NCI-H510A (cell line): ENCODE measurements around the gene SLC2A4RG.
"Not testable (repeated sequence)": the region's sequence is repeated elsewhere in the genome, so short reads cannot be mapped to it uniquely, and the experiment has no call there.

Experiments used
- DNase-seq: peaks from one replicate; lab custom pipeline; 2025; lab: John Stamatoyannopoulos, UW

Gene SLC2A4RG

GRCh38 chr20:63754008-63754407, 14.4 kb downstream of the SLC2A4RG start:
- DNase-seq = no peak

GRCh38 chr20:63755933-63756647, 16.5 kb downstream of the SLC2A4RG start:
- no peak for DNase-seq

GRCh38 chr20:63756648-63756991, 17.0 kb downstream of the SLC2A4RG start:
- DNase-seq = no peak

DNA sequence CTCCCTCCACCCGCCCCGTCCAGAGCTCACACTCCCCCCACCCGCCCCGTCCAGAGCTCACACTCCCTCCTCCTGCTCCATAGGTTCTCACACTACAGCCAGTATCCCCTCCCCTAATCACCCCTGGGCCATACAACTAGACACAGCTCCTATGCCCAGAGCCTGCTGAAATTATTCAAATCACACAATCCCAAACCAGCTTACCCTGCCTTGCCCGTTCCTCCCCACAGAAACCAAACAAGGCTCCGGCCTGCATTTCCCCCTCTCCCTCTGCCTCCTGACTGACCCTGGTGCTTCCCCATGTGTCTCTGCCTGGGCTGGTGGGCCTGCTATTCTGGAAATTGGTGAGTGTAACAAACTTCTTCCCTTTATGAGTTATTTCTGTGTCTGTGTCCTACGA, 18.6 kb downstream of the SLC2A4RG start:
- DNase-seq = no peak

DNA sequence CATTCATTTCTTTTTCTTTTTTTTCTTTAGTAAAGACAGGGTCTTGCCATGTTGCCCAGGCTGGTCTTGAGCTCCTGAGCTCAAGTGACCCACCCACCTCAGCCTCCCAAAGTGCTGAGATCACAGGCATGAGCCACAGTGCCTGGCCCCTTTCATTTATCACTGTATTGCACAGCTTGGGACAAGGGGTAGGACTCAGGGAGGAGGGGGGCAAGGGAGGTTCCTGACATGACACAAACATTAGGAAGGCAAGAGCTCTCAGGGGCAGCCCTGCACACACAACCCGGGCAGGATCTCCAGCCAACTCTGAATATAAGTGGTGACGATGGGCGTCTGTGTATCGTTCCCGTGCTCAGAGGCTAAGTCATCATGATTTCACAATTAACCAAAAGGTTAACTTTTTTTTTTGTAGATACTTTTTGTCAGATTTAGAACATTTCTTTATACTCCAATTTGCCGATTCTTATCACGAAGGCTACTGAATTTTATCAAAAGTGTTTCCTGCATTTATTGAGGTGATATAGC, 19.9 kb downstream of the SLC2A4RG start:
- no peak for DNase-seq

- no peak for DNase-seq
These were observed 25.7 kb downstream of the SLC2A4RG start for GRCh38 chr20:63765082-63765873.

DNA sequence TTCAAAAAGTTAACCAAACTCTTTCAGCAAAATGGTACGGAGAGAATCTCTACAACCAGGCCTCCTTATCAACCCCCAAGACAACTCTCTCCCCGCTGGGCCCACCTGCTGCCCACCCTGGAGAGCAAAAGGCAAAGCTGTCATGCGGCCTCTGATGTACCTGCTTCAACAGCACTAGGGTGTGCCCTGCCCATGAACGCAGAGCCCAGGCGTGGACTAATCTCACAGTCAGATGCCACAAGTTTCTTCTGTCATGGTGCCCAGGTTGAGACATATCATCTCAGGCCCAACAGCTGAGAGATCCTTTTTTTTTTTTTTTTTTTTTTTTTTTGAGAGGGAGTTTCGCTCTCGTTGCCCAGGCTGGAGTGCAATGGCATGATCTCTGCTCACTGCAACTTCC, 26.3 kb downstream of the SLC2A4RG start:
- DNase-seq = no peak

DNA sequence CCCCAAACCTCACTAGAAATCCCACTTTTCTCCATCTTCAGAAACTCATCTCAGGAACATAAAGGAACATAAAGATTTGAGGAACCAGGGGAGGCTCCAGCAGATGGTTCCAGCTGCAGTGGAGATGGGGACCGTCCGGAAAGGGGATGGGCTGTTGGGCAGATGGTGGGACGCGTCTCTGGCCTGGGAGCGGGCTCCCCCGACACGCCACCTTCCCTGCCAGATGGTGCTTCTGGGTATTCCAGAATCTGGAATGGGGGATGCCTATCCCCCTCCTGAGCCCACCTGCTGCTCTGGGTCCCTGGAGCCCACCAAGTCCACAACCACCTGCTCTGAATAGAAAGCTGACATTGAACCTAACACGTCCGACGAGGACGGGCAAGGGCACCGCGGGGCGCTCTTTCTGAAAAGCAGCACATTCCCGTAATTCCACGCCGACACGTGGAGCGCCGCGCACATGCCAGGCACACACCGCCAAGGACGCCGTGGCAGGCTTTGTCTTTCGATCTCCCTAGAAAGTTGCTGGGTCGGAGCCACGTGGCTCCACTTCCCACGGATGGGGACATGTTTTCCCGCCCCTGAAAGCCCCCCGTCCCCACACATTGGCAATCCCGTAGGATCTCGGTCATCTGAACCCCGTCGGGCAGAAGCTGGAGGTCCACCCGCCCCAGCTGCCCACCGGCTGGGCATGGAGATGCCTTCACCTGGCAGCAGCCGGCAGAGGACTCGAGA, 27.3 kb downstream of the SLC2A4RG start:
- DNase-seq = no peak

- no peak for DNase-seq
These were observed 27.9 kb downstream of the SLC2A4RG start for GRCh38 chr20:63767456-63767855.

- DNase-seq = no peak
These were observed 28.3 kb downstream of the SLC2A4RG start for GRCh38 chr20:63767886-63768285.

GRCh38 chr20:63768591-63769515, 29.3 kb downstream of the SLC2A4RG start:
- no peak for DNase-seq

- no peak for DNase-seq
These were observed 30.4 kb downstream of the SLC2A4RG start for GRCh38 chr20:63769891-63770474.

DNA sequence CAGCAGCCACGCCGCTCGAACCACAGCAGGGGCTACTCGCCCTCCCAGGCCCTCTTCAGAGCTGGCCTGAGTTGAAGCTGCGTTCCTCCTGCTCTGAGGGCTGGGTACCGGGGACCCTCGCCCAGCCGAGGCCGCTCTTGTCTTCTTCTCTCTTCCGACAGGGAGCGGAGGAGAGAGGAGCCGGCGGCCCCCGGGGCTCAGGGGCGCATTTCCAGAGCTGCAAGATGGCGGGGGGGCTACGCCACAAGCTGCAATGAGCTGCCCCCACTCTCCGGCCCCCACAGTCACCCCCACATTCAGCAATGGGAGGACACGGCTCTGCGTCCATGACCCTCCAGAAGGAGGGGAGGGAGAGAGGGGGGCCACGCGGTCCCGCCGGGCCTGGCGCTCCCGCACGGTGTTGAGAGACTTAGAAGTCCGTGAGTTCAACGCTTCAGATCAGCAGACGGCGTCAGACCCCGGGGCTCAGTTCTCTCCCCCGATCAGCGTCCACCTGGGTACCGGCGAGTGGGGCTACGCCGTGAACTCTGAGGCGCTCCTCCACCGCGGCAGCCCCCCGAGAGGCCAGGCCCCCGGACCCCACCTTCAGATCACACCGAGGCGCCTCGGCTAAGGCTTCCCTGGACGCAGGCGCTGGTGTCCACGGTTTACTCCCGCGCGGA, 31.6 kb downstream of the SLC2A4RG start:
- no peak for DNase-seq

DNA sequence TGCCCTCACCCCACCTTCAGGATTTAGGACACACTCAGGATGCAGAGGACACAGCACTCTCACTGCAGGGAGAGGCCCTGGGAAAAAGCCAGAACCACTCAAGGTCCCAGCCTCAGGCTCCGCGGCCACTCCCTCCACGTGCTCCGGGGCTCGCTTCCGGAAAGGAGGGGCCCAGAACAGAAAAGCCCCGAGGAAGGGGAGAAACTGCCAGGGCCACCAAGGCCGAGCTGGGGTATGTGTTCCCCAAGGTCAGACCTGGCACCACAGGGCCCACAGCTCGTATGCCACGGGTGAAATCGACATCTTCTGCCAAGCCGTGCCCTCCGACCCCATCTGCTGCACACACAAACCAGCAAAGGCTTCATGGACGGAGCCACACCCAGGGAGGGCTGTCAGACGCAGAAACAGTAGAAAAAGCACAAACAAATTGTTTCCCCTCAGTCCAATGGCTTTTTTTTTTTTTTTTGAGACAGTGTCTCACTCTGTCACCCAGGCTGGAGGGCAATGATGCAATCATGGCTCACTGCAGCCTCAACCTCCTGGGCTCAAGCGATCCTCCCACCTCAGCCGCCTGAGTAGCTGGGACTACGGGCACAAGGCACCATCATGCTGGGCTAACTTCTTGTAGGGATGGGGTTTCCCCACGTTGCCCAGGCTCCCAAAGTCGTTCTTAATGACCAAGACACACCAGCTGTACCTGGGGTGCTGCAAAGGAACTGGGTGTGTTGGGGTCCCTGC, 33.4 kb downstream of the SLC2A4RG start:
- no peak for DNase-seq

DNA sequence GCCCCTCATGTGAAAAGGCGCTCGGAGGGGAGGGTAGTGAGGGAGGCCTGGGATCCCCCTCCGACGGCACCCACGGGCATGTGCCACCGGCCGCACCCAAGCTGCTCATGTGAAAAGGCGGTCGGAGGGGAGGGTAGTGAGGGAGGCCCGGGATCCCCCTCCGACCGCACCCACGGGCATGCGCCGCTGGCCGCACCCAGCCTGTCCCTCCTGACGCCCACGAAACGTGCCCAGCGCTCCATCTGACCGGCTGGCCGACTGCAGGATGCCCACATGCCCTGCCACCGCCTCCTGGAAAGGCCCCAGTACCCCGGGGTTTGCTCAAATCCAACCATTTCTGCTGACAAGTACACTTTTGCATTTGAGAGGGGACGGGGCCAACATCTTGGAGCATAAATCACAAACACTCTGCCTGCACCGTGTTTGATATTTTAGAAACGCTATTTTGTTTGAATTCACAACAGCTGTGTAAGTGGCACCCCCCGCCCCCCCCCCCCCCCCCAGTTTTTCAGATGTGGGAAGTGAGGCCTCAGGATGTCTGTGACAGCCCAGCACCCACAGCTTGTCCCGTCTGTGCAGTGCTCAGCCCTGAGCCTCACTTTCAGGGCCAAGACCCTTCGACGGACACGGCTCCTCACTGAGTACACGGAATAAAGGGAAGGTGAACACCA, 34.1 kb downstream of the SLC2A4RG start:
- no peak for DNase-seq

DNA sequence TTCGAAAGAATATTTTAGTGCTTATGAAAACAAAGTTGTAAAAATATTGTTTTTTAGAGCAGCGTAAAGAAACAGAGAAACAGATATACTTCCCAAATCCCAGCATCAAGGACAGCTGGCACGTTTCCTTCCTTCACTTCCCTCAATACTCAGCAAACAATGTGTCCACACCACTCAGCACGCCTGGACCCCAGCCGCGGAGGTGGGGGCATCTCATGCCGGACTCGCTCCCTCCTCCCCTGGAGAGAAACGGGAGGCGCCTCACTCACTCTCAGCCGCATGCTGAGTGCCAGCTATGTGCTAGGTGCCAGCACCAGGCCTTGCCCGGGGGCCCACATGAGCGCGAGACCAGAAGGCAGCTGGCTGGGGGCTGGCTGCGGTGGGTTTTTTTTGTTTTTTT, 34.7 kb downstream of the SLC2A4RG start:
- DNase-seq = no peak

DNA sequence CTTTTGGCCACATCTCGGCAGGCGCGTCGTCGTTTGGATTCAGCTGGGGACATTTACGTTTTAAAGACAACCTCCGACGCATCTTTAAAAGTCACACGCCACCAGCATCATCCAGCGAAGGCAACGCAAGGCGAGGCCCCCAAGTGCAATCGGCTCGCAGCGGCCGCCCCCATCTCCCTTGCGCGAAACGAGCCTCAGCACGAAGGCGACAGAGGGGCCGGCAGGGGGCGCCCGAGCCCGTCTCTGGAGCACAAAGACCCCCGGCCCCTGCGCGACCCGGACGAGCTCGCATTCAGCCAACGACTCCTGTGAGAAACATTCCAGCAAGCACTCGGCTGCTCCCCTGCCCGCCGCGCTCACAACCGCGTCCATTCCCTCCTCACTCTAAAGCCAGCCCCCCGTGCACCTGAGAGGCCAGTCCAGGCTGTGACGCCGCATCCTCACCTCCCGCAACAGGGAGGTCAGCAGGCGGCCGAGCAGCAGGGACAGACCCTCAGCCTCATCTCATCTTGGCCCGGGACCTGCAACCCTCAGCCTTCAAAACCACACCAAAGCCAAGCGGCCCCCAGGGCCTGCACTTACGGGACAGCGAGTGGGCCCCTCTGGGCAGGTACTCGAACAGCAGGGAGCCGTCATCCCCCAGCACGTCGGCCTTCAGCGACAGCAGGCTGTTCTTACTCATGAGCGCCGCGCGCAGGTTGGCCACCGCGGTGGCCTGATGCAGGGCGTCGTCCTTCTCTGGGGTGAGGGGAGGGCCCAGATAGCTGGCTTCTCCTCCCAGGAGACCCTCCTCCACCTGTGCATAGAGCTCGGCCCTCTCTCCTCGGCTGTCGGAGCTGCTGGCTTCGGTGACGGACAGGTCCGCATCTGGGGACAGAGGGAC, 35.8 kb downstream of the SLC2A4RG start:
- DNase-seq = no peak

DNA sequence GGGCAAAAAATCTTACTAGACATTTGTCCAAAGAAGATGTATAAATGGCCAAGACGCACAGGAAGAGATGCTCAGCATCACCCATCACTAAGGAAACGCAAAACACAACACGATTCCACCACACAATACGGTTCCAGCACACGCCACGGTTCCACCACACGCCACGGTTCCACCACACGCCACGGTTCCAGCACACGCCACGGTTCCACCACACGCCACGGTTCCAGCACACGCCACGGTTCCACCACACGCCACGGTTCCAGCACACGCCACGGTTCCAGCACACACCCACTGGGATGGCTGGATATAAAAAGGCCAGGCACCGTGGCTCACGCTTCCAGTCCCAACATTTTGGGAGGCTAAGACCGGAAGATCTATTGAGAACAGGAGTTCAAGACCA, 37.3 kb downstream of the SLC2A4RG start:
- DNase-seq = not testable (repeated sequence)
